Measurements from ENCODE around the gene PTAFR. TPM values are rescaled to one million over a fixed set of nuclear protein-coding genes. Genes with fewer than 3 reads are reported as not detected.

PTAFR gene
- total and polyA plus RNA-seq, 4 experiments from 2014 or later: 0.25 to 1.7 (median 0.90) TPM

DNA sequence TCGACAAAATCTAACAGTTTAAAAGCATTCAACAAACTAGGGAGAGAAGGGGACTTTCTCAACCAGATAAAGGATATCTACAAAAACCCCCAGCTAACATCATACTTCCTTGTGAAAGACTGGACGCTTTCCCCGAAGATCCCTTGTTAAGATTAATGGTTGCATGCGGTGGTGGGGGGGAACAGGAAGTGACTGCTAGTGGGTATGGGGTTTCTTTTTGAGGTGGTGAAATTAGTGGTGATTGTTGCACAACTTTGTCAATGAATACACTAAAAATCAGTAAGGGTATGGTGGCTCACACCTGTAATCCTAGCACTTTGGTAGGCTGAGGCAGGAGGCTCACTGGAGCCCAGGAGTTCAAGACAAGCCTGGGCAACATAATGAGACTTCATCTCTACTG is 61.2 kb downstream of the PTAFR start:
- Mint-ChIP-seq H3K36me3 (no peaks in the 10 kb centered on the region), H3K4me1 (peaks cover 6 to 11% (median 7%) of the 10 kb centered on the region in 4 donors), H3K27me3 (no peaks in the 10 kb centered on the region), H3K4me3 (peak overlapping the region in 3 of 8 donors; percentile 3 to 32 (median 17)), H3K27ac (peak overlapping the region in 4 of 7 donors; percentile 9 to 60 (median 35)), H3K9me3 (no peaks in the 10 kb centered on the region)
- ChIA-PET CTCF (ENCODE audit: partially characterized antibody) (interaction anchor here (1.0 kb wide), 1 partner anchor 24 kb away, joined by 3 read pairs; no protein-coding TSS in a partner anchor), POLR2A (ENCODE audit: partially characterized antibody) (no interaction called here)
- Histone ChIP-seq H3K27ac (ENCODE audit: low read depth, low read length) (no peak overlapping the region), H3K4me3 (ENCODE audit: low read length in 2 of 2) (no peak overlapping the region), H3K4me1 (ENCODE audit: insufficient read depth, low read length) (peaks cover 10% of the 10 kb centered on the region), H3K9me3 (ENCODE audit: control insufficient read depth in 1 of 2, low read length in 2 of 2) (no peaks in the 10 kb centered on the region), H3K36me3 (ENCODE audit: insufficient read depth, low read length) (no peaks in the 10 kb centered on the region), H3K27me3 (ENCODE audit: insufficient read depth, low read length) (no peaks in the 10 kb centered on the region)
- DNase-seq: peak; percentile 25 to 68 (median 32)
- intact Hi-C loops (cut with micrococcal nuclease): no loop called here

DNA sequence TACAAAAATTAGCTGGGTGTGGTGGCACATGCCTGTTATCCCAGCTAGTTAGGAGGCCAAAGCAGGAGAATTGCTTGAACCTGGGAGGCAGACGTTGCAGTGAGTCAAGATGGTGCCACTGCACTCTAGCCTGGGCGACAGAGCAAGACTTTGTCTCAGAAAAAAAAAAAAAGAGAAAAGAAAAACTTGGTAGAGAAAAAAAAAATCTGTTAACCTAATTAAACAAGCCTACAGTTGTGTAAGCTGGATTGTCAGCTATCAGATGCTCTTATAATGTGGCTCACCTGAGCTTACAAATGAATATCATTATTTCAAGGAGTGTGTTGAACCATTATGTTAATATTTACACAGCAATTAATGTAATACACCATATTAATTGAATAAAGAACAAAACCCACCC is 61.6 kb downstream of the PTAFR start:
- DNase-seq: no peak
- ChIA-PET CTCF (ENCODE audit: partially characterized antibody) (interaction anchor here (1.0 kb wide), 1 partner anchor 24 kb away, joined by 3 read pairs; no protein-coding TSS in a partner anchor), POLR2A (ENCODE audit: partially characterized antibody) (no interaction called here)
- intact Hi-C loops (cut with micrococcal nuclease): no loop called here
- no peaks in the 10 kb centered on the region for H3K9me3 ChIP-seq (ENCODE audit: control insufficient read depth in 1 of 2, low read length in 2 of 2)
- no peaks in the 10 kb centered on the region for H3K36me3 ChIP-seq (ENCODE audit: insufficient read depth, low read length)
- H3K27ac ChIP-seq (ENCODE audit: low read depth, low read length): no peak overlapping the region
- Mint-ChIP-seq H3K36me3 (no peaks in the 10 kb centered on the region), H3K9me3 (no peaks in the 10 kb centered on the region), H3K4me1 (peaks cover 6 to 11% (median 7%) of the 10 kb centered on the region in 4 donors), H3K4me3 (no peak overlapping the region), H3K27ac (peak overlapping the region in 2 of 7 donors; percentile 12 to 16), H3K27me3 (no peaks in the 10 kb centered on the region)
- no peak overlapping the region for H3K4me3 ChIP-seq (ENCODE audit: low read length in 2 of 2)
- H3K27me3 ChIP-seq (ENCODE audit: insufficient read depth, low read length): no peaks in the 10 kb centered on the region
- peaks cover 10% of the 10 kb centered on the region for H3K4me1 ChIP-seq (ENCODE audit: insufficient read depth, low read length)

DNA sequence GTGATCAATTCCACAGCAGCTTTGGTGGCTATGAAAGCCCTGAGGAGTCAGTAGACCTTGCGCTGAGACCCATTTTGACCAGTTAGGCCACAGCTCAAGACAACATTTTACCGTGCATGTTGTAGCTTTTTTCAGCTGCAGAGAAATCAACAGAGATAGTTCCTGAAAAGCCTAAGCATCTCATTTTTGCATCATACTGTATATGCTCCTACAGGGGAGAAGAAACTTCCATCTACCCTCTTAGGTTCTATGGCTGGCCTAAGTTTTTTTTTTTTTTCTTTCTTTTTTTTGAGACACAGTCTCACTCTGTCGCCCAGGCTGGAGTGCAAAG is 63.3 kb downstream of the PTAFR start:
- peaks cover 10% of the 10 kb centered on the region for H3K4me1 ChIP-seq (ENCODE audit: insufficient read depth, low read length)
- ChIA-PET POLR2A (ENCODE audit: partially characterized antibody) (no interaction called here), CTCF (ENCODE audit: partially characterized antibody) (interaction anchor here (1.2 kb wide), 1 partner anchor 22 kb away, joined by 3 read pairs; no protein-coding TSS in a partner anchor)
- H3K27me3 ChIP-seq (ENCODE audit: insufficient read depth, low read length): no peaks in the 10 kb centered on the region
- intact Hi-C loops (cut with micrococcal nuclease): no loop called here
- no peaks in the 10 kb centered on the region for H3K36me3 ChIP-seq (ENCODE audit: insufficient read depth, low read length)
- peaks cover 6 to 11% (median 7%) of the 10 kb centered on the region in 4 donors for H3K4me1 Mint-ChIP-seq
- peak overlapping the region in 1 of 7 donors; percentile 12 for H3K27ac Mint-ChIP-seq
- H3K4me3 Mint-ChIP-seq: no peak overlapping the region
- no peaks in the 10 kb centered on the region for H3K9me3 ChIP-seq (ENCODE audit: control insufficient read depth in 1 of 2, low read length in 2 of 2)
- no peak overlapping the region for H3K4me3 ChIP-seq (ENCODE audit: low read length in 2 of 2)
- H3K27me3 Mint-ChIP-seq: no peaks in the 10 kb centered on the region
- H3K27ac ChIP-seq (ENCODE audit: low read depth, low read length): no peak overlapping the region
- H3K36me3 Mint-ChIP-seq: no peaks in the 10 kb centered on the region
- no peak for DNase-seq
- H3K9me3 Mint-ChIP-seq: no peaks in the 10 kb centered on the region

DNA sequence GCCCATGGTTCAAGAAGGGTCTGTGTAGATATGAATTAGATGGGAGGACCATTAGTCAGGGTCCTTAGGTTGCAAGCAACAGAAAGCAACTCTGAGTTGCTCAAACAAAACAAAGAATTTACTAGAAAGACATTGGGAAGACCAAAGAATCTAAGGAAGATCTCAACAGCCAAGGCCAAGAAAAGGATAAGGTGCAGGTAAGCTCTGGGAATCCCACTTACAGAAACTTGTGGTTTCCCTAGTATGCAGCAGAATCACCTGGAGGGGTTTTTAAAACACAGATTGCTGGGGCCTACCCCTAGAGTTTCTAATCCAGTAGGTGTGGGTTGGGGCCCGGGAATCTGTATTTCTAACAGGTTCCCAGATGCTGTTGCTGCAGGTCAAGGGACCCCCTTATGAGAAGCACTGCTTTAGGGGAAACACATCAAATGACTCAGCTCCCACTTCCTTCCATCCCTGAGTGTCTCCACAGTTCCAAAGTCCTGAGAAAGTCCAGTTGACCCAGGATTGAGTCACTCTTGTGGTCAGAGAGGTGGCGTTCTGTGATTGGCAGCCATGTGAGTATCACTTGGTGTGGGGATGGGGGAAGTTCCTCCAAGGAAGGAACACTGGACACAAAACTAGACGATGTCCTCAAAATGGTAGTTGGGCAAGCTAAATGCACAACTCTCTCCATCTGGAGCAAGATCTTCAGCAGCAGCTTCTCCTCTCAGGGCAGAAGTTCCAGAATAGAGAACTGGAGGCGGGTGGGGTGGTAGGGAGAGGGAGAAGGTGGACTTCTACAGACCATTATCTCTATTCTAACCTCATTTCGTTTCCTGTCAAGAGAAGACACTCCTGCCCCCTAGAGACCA is 63.9 kb downstream of the PTAFR start:
- intact Hi-C loops (cut with micrococcal nuclease): no loop called here
- Mint-ChIP-seq H3K9me3 (no peaks in the 10 kb centered on the region), H3K4me3 (no peak overlapping the region), H3K27me3 (no peaks in the 10 kb centered on the region), H3K4me1 (peaks cover 6 to 11% (median 7%) of the 10 kb centered on the region in 4 donors), H3K36me3 (no peaks in the 10 kb centered on the region), H3K27ac (peak overlapping the region in 2 of 7 donors; percentile 12 to 13)
- Histone ChIP-seq H3K4me1 (ENCODE audit: insufficient read depth, low read length) (peaks cover 10% of the 10 kb centered on the region), H3K36me3 (ENCODE audit: insufficient read depth, low read length) (no peaks in the 10 kb centered on the region), H3K27me3 (ENCODE audit: insufficient read depth, low read length) (no peaks in the 10 kb centered on the region), H3K27ac (ENCODE audit: low read depth, low read length) (no peak overlapping the region), H3K9me3 (ENCODE audit: control insufficient read depth in 1 of 2, low read length in 2 of 2) (no peaks in the 10 kb centered on the region), H3K4me3 (ENCODE audit: low read length in 2 of 2) (no peak overlapping the region)
- CTCF ChIA-PET (ENCODE audit: partially characterized antibody): interaction anchor here (1.2 kb wide), 1 partner anchor 21 kb away, joined by 3 read pairs; no protein-coding TSS in a partner anchor
- no peak for DNase-seq
- POLR2A ChIA-PET (ENCODE audit: partially characterized antibody): no interaction called here

DNA sequence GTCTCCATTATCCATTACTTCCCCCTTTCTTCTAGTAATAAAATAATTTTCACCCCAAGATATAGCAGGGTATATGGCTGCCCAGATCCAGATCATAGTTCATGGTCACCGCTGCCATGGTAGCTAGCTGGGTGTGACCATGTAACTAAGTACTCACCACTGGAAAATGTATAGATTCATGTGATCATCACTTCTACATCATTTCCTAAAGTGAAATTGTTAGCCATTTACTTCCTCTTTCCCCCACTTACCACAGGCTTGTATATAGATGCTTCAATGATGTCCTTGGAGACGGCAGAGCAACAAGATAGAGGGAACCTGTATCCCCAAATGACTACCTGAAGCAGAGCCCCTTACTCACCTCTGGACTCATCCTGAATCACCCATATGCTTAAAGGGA is 65.3 kb downstream of the PTAFR start:
- no peak overlapping the region for H3K4me3 ChIP-seq (ENCODE audit: low read length in 2 of 2)
- H3K27ac ChIP-seq (ENCODE audit: low read depth, low read length): no peak overlapping the region
- intact Hi-C loops (cut with micrococcal nuclease): no loop called here
- CTCF ChIA-PET (ENCODE audit: partially characterized antibody): no interaction called here
- H3K27me3 ChIP-seq (ENCODE audit: insufficient read depth, low read length): no peaks in the 10 kb centered on the region
- Mint-ChIP-seq H3K4me1 (peaks cover 6 to 11% (median 7%) of the 10 kb centered on the region in 4 donors), H3K9me3 (no peaks in the 10 kb centered on the region), H3K36me3 (no peaks in the 10 kb centered on the region), H3K4me3 (no peak overlapping the region), H3K27me3 (no peaks in the 10 kb centered on the region), H3K27ac (no peak overlapping the region)
- no peaks in the 10 kb centered on the region for H3K9me3 ChIP-seq (ENCODE audit: control insufficient read depth in 1 of 2, low read length in 2 of 2)
- no peaks in the 10 kb centered on the region for H3K36me3 ChIP-seq (ENCODE audit: insufficient read depth, low read length)
- POLR2A ChIA-PET (ENCODE audit: partially characterized antibody): no interaction called here
- peaks cover 10% of the 10 kb centered on the region for H3K4me1 ChIP-seq (ENCODE audit: insufficient read depth, low read length)
- no peak for DNase-seq

DNA sequence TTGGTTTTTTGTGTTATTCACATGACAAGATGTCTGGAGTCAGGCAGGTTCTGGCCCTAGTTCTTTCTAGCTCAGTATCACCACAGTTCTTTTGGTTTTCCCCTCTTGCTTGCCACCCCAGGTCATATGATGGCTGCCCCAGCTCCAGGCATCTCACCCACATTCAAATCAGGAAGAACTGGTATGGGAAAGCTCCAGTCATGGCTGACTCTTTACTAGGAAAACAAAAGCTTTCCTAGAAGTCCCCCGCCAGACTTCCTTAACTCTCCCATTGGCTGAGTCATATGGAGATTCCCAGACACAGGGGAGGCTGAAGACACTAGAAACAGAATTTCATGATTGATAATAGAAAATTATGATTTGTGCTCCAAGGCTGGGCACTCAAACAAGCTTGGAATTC is 65.9 kb downstream of the PTAFR start:
- no peaks in the 10 kb centered on the region for H3K27me3 Mint-ChIP-seq
- no peak overlapping the region for H3K4me3 Mint-ChIP-seq
- H3K27ac ChIP-seq (ENCODE audit: low read depth, low read length): no peak overlapping the region
- intact Hi-C loops (cut with micrococcal nuclease): no loop called here
- no peaks in the 10 kb centered on the region for H3K9me3 ChIP-seq (ENCODE audit: control insufficient read depth in 1 of 2, low read length in 2 of 2)
- no peaks in the 10 kb centered on the region for H3K36me3 ChIP-seq (ENCODE audit: insufficient read depth, low read length)
- ChIA-PET POLR2A (ENCODE audit: partially characterized antibody) (interaction anchor here (0.5 kb wide), 1 partner anchor 21 kb away, joined by 5 read pairs; no protein-coding TSS in a partner anchor), CTCF (ENCODE audit: partially characterized antibody) (interaction anchor here (1.5 kb wide), 1 partner anchor 18 kb away, joined by 3 read pairs; no protein-coding TSS in a partner anchor)
- H3K4me3 ChIP-seq (ENCODE audit: low read length in 2 of 2): no peak overlapping the region
- H3K4me1 ChIP-seq (ENCODE audit: insufficient read depth, low read length): peaks cover 8% of the 10 kb centered on the region
- H3K27me3 ChIP-seq (ENCODE audit: insufficient read depth, low read length): no peaks in the 10 kb centered on the region
- no peaks in the 10 kb centered on the region for H3K9me3 Mint-ChIP-seq
- no peak overlapping the region for H3K27ac Mint-ChIP-seq
- peaks cover 6 to 11% (median 7%) of the 10 kb centered on the region in 4 donors for H3K4me1 Mint-ChIP-seq
- no peaks in the 10 kb centered on the region for H3K36me3 Mint-ChIP-seq
- DNase-seq: no peak

DNA sequence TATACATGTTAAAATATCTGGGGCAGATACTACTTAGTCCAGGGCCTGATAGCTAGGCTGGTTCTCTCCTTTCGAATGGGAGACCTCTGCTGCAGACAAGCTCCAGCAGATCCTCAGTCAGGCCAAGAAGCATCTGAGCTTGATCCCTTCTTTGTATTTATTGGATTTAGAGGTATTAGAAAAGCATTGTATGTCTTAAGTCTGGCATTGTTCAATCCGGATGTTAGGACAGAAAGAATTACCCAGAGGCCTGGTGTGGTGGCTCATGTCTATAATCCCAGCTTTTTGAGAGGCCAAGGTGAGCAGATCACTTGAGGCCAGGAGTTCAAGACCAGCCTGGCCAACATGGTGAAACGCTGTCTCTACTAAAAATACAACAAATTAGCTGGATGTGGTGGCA is 66.9 kb downstream of the PTAFR start:
- intact Hi-C loops (cut with micrococcal nuclease): no loop called here
- H3K9me3 ChIP-seq (ENCODE audit: control insufficient read depth in 1 of 2, low read length in 2 of 2): no peaks in the 10 kb centered on the region
- no peaks in the 10 kb centered on the region for H3K27me3 ChIP-seq (ENCODE audit: insufficient read depth, low read length)
- Mint-ChIP-seq H3K9me3 (no peaks in the 10 kb centered on the region), H3K4me3 (no peak overlapping the region), H3K4me1 (peaks cover 0 to 5% (median 0%) of the 10 kb centered on the region in 4 donors), H3K27ac (no peak overlapping the region), H3K36me3 (no peaks in the 10 kb centered on the region), H3K27me3 (no peaks in the 10 kb centered on the region)
- no peak overlapping the region for H3K27ac ChIP-seq (ENCODE audit: low read depth, low read length)
- H3K4me3 ChIP-seq (ENCODE audit: low read length in 2 of 2): no peak overlapping the region
- DNase-seq: no peak
- ChIA-PET POLR2A (ENCODE audit: partially characterized antibody) (interaction anchor here (0.8 kb wide), 1 partner anchor 21 kb away, joined by 3 read pairs; the partner anchor contains the start of gene EYA3), CTCF (ENCODE audit: partially characterized antibody) (interaction anchor here (1.5 to 1.8 kb wide), 2 partner anchors 17 to 18 kb away, joined by 3 to 6 read pairs; no protein-coding TSS in a partner anchor)
- H3K36me3 ChIP-seq (ENCODE audit: insufficient read depth, low read length): no peaks in the 10 kb centered on the region
- H3K4me1 ChIP-seq (ENCODE audit: insufficient read depth, low read length): no peaks in the 10 kb centered on the region

Measured in CD4-positive, alpha-beta memory T cell (primary cell).